Nucleus accumbens (tissue), 56 donors: ENCODE results near the gene CACNA1D.

Experiments
- DNase-seq, 56 donors: peaks; one replicate each; lab custom pipeline; 2025; lab: John Stamatoyannopoulos, UW

CACNA1D gene

DNA sequence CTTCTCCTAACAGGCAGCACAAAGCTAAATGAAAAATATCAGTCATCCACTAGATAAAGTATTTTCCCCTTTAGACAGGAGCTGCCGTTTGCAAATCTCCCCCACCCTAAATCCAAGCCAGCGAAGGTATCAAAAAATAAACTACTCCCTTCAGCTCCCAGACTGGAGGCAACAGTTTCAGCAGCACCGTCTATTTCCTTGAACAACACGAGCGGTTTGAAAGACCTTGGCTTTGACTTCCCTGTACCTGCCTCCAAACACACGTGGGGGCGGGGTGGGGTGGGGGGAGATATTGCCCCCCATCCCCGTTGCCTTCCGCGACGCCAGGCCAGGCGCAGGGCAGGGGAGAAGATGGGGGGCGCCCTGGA is 832 bp upstream of the CACNA1D start:
- DNase-seq: no peak

- peak in 3 of 56 donors; percentile 42 to 55 (median 45) for DNase-seq
Measured at GRCh38 chr3:53495146-53495519, 722 bp downstream of the CACNA1D start.

DNA sequence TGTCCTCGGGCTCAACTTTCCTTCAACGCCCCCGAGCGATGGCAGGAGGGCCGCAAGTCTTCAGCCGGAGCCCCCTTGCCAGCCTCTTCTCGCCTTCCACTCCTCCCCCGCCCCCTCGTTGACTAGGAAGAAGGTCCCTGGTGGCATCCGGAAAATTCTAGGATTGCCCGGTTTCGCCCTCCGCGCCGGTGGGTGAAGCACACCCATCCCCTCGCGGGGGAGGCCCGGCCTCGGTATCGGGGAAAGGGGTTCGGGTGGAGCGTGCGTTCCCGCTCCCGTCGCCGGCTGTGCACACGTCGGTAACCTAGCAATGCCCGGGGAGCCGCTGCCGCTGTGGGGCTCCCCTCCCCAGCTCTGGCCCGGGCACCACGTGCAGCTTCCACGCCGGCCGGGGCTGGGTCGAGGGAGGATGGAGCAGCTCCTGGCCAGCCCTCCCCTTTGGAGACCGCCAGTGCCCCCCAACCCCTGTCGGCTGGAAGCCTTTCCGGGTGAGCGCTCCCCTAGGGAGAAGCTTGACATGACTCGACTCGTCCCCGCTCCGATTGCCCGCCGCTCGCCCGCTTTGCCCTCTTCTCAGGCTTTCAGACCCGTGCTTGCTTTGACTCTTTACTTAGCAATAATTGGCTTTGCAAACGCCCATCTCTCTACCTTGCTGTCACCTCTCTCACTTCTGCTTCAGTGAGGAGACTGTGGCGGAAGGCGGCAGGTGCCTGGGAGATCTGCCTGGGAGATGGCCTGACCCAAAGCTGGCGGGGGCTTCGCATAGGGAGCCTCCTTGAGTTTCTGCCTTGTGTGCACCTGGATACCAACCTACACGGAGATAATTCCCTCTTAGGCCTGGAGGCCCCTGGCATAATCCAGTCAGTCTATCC is 1.3 kb downstream of the CACNA1D start:
- peak in 34 of 56 donors; percentile 9 to 67 (median 36) for DNase-seq

DNA sequence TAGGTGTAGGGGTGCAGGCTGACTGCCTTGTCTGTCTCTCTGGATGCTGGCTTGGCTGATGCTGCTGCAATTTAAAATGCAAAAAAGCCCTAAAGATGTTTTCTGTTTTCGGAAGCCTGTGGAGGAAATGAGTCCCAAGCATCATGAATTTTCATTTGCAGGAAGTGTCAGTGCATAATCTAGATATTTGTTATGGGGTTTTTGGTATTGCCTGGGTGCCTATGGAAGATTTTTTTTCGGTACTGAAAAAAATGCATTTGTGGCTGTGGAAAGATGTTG is 1.9 kb downstream of the CACNA1D start:
- no peak for DNase-seq

DNA sequence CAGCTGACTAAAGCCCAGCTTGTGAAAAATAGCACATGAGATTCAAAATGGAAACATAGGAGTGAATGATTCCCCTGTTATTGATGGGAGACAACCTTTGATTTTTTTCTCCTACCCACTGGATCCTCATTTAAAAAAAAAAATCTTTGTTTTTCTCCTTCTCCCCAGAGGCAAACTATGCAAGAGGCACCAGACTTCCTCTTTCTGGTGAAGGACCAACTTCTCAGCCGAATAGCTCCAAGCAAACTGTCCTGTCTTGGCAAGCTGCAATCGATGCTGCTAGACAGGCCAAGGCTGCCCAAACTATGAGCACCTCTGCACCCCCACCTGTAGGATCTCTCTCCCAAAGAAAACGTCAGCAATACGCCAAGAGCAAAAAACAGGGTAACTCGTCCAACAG is 2.6 kb downstream of the CACNA1D start:
- DNase-seq: peak in 1 of 56 donors; percentile 5

DNA sequence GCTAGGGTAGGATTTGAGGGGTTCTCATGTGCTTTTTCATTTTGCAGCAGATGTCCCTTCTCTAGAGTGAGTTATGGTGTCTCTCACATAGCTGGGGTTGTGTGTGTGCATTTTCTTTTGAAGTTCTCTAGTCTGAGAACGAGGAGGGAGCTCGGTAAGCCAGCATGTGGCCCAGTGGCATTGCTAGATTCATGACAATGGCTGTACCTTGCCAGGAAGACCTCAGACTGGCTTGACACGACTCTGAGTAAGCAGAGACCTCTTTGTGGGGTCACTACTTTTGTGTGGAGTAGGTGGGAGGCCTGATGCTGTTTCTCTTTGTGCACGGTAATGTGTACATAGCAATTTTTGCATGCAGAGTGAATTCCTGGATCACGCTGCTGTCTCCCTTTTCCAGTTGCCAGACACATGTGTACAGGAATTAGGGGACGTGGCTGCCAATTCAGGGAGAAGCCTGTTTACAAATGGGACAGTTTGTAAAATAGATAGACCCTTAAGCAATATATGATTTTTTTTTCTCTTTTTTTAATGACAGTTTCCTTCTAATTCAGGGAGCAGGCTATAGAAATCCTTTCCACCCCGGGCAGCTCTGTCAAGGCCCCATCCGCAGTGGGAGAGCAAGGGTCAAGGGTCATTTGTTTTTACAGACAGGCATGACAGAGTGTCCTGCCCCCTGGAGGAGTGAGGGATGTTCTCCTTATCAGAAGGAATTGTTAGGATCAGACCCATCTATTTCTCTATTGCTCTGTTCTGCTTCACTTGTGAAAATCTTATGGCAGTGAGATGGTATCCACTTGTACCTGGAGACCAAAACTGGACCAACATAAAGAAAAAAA is 4.6 kb downstream of the CACNA1D start:
- no peak for DNase-seq

- no peak for DNase-seq
Measured at GRCh38 chr3:53500165-53500777, 5.9 kb downstream of the CACNA1D start.

DNA sequence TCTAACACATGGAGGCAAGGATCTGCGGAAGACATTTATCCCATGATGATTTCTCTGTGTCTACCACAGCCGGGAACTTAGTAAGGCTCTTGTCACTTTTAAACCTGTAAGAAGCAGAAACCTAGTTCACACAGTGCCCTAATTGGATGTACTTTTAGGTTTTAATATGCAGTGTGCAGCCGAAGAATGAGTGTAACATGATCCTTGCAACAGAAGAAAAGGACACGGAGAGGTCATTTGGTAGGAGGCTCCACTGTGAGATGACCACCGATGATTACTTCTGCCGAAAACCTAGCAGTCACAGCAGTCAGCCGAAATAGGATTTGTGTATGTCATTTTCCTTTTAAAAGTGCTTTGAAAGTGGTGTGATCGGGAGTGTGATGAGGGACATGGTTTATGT is 6.8 kb downstream of the CACNA1D start:
- DNase-seq: no peak

DNA sequence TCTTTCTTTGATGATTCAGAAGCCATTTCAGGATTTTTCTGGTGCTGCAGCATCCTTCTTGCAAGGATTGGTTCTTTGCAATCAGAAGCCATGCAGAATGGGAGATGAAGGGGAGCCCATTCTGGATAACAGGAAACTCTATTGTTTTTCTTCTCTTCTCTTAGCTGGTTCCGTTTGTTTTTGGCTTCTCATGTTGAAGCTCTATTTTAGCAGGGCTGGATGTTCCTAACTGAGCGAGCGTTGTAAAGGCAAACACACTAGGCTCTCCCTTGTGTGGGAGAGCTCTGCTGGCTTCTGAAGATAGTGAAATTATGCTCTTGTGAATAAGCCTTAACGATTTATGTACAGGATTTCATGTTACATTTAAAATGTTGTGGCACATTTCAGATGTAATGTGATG is 8.3 kb downstream of the CACNA1D start:
- peak in 2 of 56 donors; percentile 9 to 16 for DNase-seq

GRCh38 chr3:53503195-53503594 is 8.8 kb downstream of the CACNA1D start:
- DNase-seq: no peak

DNA sequence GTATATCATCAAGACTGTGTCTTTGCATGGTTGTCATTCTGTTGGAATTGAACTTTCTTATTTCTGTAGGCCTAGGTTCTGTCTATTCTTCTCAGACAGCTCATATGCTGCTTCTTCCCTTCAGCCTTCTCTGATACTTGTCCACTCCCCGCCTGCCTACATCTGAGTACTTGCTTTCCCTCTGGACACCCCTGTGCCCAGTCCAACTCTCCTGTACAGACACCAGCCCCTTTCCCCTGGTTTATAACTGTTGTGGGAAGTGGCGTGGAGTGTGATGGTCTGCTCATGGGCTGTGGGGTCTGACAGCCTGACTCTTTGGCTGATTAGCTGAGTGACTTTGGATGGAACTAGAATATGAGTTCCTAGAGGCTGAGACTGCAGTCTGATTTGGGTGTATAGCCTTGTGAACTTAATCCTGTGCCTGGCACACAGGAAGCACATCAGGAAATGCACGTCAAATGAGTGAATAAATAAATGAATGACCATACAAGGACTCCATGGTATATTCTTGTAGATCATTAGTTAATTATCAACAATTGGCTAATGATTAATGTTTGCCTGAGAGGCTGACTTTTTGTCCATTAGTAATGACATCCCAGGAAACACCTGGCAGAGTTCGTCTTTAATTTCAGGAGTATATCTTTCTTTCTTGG is 11.8 kb downstream of the CACNA1D start:
- DNase-seq: no peak

GRCh38 chr3:53506763-53507145 is 12.3 kb downstream of the CACNA1D start:
- DNase-seq: no peak

DNA sequence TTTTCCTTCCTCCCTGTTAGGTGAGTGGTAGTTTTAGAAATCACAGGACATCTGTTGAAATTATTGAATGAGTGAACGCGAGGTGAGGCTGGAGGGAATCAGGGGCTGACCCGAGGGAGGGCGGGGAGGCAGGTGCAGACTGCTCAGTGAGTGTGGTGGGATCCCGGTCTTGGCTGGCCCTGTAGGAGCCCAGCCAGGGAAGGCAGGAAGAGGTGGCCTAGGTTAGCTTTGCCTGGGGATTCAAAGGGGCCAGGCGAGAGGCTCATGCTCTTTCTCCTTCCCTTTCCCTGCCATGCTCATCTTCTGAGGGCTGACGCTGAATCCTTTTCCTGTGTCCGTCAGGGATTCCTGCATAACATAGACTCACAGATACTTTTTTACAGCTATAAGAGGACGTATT is 15.1 kb downstream of the CACNA1D start:
- no peak for DNase-seq

- DNase-seq: no peak
Measured at GRCh38 chr3:53510508-53510907, 16.1 kb downstream of the CACNA1D start.

DNA sequence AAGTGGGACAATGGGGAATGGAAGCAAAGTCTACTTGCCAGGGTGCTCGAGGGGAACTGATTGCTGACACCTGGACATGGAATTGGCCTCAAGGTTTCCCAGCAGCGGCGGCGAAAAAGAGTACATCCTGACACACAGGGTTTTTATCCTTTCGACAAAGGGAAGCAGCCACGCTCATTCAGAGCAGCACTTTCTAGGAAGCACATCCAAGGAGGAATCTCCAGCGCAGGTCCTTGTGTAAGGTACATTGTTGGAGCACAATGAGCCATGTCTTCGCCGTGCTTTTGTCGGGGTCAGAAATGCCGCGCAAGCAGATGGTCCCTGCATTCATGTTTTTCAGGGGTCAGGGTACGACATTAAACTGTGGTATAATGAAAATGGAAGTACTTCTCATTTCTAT is 16.8 kb downstream of the CACNA1D start:
- no peak for DNase-seq

- DNase-seq: no peak
Measured at GRCh38 chr3:53513556-53514190, 19.3 kb downstream of the CACNA1D start.

- DNase-seq: peak in 8 of 56 donors; percentile 3 to 35 (median 17)
Measured at GRCh38 chr3:53516339-53516738, 21.9 kb downstream of the CACNA1D start.

- no peak for DNase-seq
Measured at GRCh38 chr3:53518495-53518981, 24.1 kb downstream of the CACNA1D start.

DNA sequence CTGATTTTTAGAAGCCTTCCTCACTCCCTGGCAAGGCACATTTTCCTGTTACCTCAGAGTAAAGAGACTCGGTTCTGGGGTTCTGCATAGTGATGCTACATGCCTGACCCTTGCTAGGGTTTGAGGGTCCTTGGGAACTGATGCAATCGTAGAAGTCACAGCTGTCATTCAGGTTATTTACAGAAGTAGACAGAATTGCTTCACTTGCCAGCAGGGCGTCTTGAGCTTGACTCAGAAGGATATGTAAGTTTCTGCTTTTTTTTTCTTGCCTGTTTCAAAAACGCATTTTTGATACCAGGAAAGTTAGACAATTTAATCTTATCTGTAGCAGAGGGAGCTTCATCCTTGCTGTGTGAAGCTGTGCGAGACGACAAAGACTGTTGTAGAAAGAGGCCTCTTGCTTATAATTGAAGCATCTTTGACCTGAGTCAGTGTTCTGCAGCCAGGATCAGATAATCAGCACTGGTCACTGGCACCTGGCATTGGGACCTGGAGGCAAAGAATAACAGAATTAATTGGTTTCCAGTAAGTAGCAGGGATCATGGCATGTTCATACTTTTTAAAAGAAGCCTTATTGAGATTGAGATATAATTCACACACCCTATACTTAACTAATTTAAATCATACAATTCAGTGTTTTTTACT is 24.8 kb downstream of the CACNA1D start:
- no peak for DNase-seq

DNA sequence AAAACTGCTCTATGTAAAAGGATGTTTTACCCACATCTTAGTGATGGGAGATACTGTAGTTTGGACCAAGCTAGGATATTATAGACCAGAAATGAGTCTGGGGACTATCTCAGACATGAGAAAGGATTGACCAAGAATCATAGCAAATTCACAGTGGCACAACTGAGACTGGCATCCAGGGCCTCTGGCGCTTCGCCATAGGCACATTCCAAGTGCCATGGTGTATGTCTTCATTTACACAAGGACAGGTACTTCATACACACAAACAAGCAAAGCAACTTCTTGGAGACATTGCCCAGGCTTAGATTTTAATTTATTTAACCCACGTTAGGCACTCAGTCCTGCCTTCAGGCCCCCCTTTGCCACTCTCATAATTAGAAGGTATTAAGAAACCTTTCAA is 28.9 kb downstream of the CACNA1D start:
- no peak for DNase-seq
